CD4-positive, alpha-beta T cell treated with Interleukin-6 at 100 ng/mL for 8 hours (primary cell): ENCODE data around the gene FKBP3.
A peak's percentile ranks its signal among the peaks of the same experiment; 100 is the strongest.
"Not testable (repeated sequence)": the region's sequence is repeated elsewhere in the genome, so short reads cannot be mapped to it uniquely, and the experiment has no call there.

Experiments
- DNase-seq: peaks from one replicate; pipeline ENCODE4 v3.0.0-alpha.2; 2020; ENCODE audit warnings: mixed read lengths, low spot score

FKBP3 gene

GRCh38 chr14:45112896-45113781, 21.1 kb downstream of the FKBP3 start:
- no peak for DNase-seq

- DNase-seq: no peak
Measured at GRCh38 chr14:45104561-45104960, 29.7 kb downstream of the FKBP3 start.

GRCh38 chr14:45103806-45104205, 30.5 kb downstream of the FKBP3 start:
- DNase-seq: no peak

GRCh38 chr14:45096218-45096617, 38.1 kb downstream of the FKBP3 start:
- no peak for DNase-seq

GRCh38 chr14:45095143-45095542, 39.1 kb downstream of the FKBP3 start:
- no peak for DNase-seq

- no peak for DNase-seq
Measured at GRCh38 chr14:45094275-45094674, 40.0 kb downstream of the FKBP3 start.

- no peak for DNase-seq
Measured at GRCh38 chr14:45091710-45092109, 42.6 kb downstream of the FKBP3 start.

- DNase-seq: peak; percentile 7
Measured at GRCh38 chr14:45089813-45090212, 44.5 kb downstream of the FKBP3 start.

GRCh38 chr14:45084946-45085346, 49.3 kb downstream of the FKBP3 start:
- no peak for DNase-seq

GRCh38 chr14:45083976-45084722, 50.1 kb downstream of the FKBP3 start, which contains the start of gene PRPF39:
TSS of gene PRPF39 (plus strand) at chr14:45084116. CDS start at chr14:45095240, 11,124 bp downstream.
- peak; percentile 94 for DNase-seq

- no peak for DNase-seq
Measured at GRCh38 chr14:45083617-45083975, 50.7 kb downstream of the FKBP3 start.

- DNase-seq: no peak
Measured at GRCh38 chr14:45082420-45082819, 51.9 kb downstream of the FKBP3 start.

GRCh38 chr14:45081096-45081495, 53.2 kb downstream of the FKBP3 start:
- not testable (repeated sequence) for DNase-seq

GRCh38 chr14:45080416-45080968, 53.8 kb downstream of the FKBP3 start:
- DNase-seq: not testable (repeated sequence)

- DNase-seq: no peak
Measured at GRCh38 chr14:45078323-45078722, 56.0 kb downstream of the FKBP3 start.

GRCh38 chr14:45073231-45073879, 60.9 kb downstream of the FKBP3 start:
- no peak for DNase-seq

- no peak for DNase-seq
Measured at GRCh38 chr14:45072126-45072525, 62.2 kb downstream of the FKBP3 start.

- no peak for DNase-seq
Measured at GRCh38 chr14:45070215-45070614, 64.1 kb downstream of the FKBP3 start.

- DNase-seq: no peak
Measured at GRCh38 chr14:45068396-45068795, 65.9 kb downstream of the FKBP3 start.

GRCh38 chr14:45066667-45067066, 67.6 kb downstream of the FKBP3 start:
- DNase-seq: no peak

GRCh38 chr14:45065956-45066355, 68.3 kb downstream of the FKBP3 start:
- no peak for DNase-seq
